ENCODE measurements around the gene SHROOM4.

Gene SHROOM4

GRCh38 chrX:50609796-50610195, 204.2 kb downstream of the SHROOM4 start:
- no peak for DNase-seq

- DNase-seq = no peak
These were observed 207.6 kb downstream of the SHROOM4 start for GRCh38 chrX:50606300-50606950.

GRCh38 chrX:50596056-50596455, 217.9 kb downstream of the SHROOM4 start:
- DNase-seq = no peak

GRCh38 chrX:50594788-50595187, 219.2 kb downstream of the SHROOM4 start:
- no peak for DNase-seq

GRCh38 chrX:50586980-50587379, 227.0 kb downstream of the SHROOM4 start:
- no peak for DNase-seq

- DNase-seq = no peak
These were observed 227.6 kb downstream of the SHROOM4 start for GRCh38 chrX:50586407-50586806.

- no peak for DNase-seq
These were observed 232.6 kb downstream of the SHROOM4 start for GRCh38 chrX:50581405-50581804.

GRCh38 chrX:50579955-50580354, 234.0 kb downstream of the SHROOM4 start:
- DNase-seq = peak; percentile 25

- DNase-seq = no peak
These were observed 236.7 kb downstream of the SHROOM4 start for GRCh38 chrX:50577326-50577725.

GRCh38 chrX:50567636-50568035, 246.4 kb downstream of the SHROOM4 start:
- DNase-seq = no peak

- DNase-seq = no peak
These were observed 248.3 kb downstream of the SHROOM4 start for GRCh38 chrX:50565718-50566117.

All from stimulated activated CD8-positive, alpha-beta memory T cell treated with anti-CD3 and anti-CD28 coated beads, Interleukin-4, amount 100 ng/mL, for 48 hours (primary cell).